Endothelial cell (in vitro differentiated cells): ENCODE measurements around the gene ERGIC1. TPM values are rescaled to one million over a fixed set of nuclear protein-coding genes. Genes with fewer than 3 reads are reported as not detected.

Experiments
- DNase-seq: peaks from one replicate; pipeline ENCODE4 v3.0.0; 2021; ENCODE audit warnings: low spot score
- H3K27ac Mint-ChIP-seq: one replicate; pipeline ENCODE4 v1.8.0; 2021; ENCODE audit warnings: mixed read lengths, inconsistent platforms; ENCODE audit not compliant: unreplicated experiment
- H3K27me3 Mint-ChIP-seq: one replicate; pipeline ENCODE4 v1.8.0; 2021; ENCODE audit warnings: mild to moderate bottlenecking, moderate library complexity, mixed read lengths, inconsistent platforms; ENCODE audit not compliant: unreplicated experiment
- H3K36me3 Mint-ChIP-seq: one replicate; pipeline ENCODE4 v1.8.0; 2021; ENCODE audit warnings: mild to moderate bottlenecking, low read depth, mixed read lengths, inconsistent platforms; ENCODE audit not compliant: unreplicated experiment
- H3K4me1 Mint-ChIP-seq: one replicate; pipeline ENCODE4 v1.8.0; 2021; ENCODE audit warnings: mild to moderate bottlenecking, mixed read lengths, inconsistent platforms; ENCODE audit not compliant: unreplicated experiment
- H3K4me3 Mint-ChIP-seq: one replicate; pipeline ENCODE4 v1.8.0; 2021; ENCODE audit warnings: mild to moderate bottlenecking, mixed read lengths, inconsistent platforms; ENCODE audit not compliant: unreplicated experiment
- H3K9me3 Mint-ChIP-seq: one replicate; pipeline ENCODE4 v1.8.0; 2021; ENCODE audit warnings: mixed read lengths, inconsistent platforms; ENCODE audit not compliant: unreplicated experiment
- CTCF ChIP-seq: fragments of 200-600 bp; sonication (generic); IDR thresholded peaks from one replicate; pipeline ENCODE4 v1.5.0; 2021; ENCODE audit warnings: antibody characterized with exemption; ENCODE audit not compliant: unreplicated experiment
- total RNA-seq: library from RNA; stranded (reverse); fragmentation: NEBNext Ultra II Directional; extraction: Animal tissue kit (Norgen Biotek cat#: 25700); gene quantifications from one replicate; pipeline ENCODE4 v1.2.1, GENCODE V29; 2021; ENCODE audit not compliant: unreplicated experiment

The ERGIC1 gene
- total RNA-seq, 1 donor from 2014 or later = 67.1 TPM

- peaks cover 10% of the 10 kb centered on the region for H3K4me1 Mint-ChIP-seq
- no peak overlapping the region for H3K4me3 Mint-ChIP-seq
- H3K9me3 Mint-ChIP-seq = no peaks in the 10 kb centered on the region
- H3K27me3 Mint-ChIP-seq = peaks cover 2% of the 10 kb centered on the region
- H3K27ac Mint-ChIP-seq = no peak overlapping the region
- no peaks in the 10 kb centered on the region for H3K36me3 Mint-ChIP-seq
- no peak for TF ChIP-seq CTCF
- DNase-seq = no peak
Observed at GRCh38 chr5:172816925-172817562, 17.0 kb upstream of the ERGIC1 start.

GRCh38 chr5:172817664-172818063 lies 16.4 kb upstream of the ERGIC1 start:
- Mint-ChIP-seq H3K27ac (no peak overlapping the region), H3K9me3 (no peaks in the 10 kb centered on the region), H3K4me3 (no peak overlapping the region), H3K36me3 (no peaks in the 10 kb centered on the region), H3K27me3 (peaks cover 2% of the 10 kb centered on the region), H3K4me1 (peaks cover 10% of the 10 kb centered on the region)
- DNase-seq = no peak
- TF ChIP-seq CTCF = no peak

- H3K9me3 Mint-ChIP-seq = no peaks in the 10 kb centered on the region
- peaks cover 10% of the 10 kb centered on the region for H3K4me1 Mint-ChIP-seq
- no peak for TF ChIP-seq CTCF
- H3K4me3 Mint-ChIP-seq = no peak overlapping the region
- DNase-seq = no peak
- no peaks in the 10 kb centered on the region for H3K36me3 Mint-ChIP-seq
- H3K27ac Mint-ChIP-seq = no peak overlapping the region
- peaks cover 2% of the 10 kb centered on the region for H3K27me3 Mint-ChIP-seq
Observed at GRCh38 chr5:172818081-172818480, 16.0 kb upstream of the ERGIC1 start.

- TF ChIP-seq CTCF = no peak
- Mint-ChIP-seq H3K36me3 (no peaks in the 10 kb centered on the region), H3K4me3 (no peak overlapping the region), H3K4me1 (peaks cover 10% of the 10 kb centered on the region), H3K27me3 (peaks cover 4% of the 10 kb centered on the region), H3K27ac (no peak overlapping the region), H3K9me3 (no peaks in the 10 kb centered on the region)
- no peak for DNase-seq
Observed at GRCh38 chr5:172819569-172819968, 14.5 kb upstream of the ERGIC1 start.

GRCh38 chr5:172820046-172820767 lies 13.8 kb upstream of the ERGIC1 start:
- DNase-seq = no peak
- Mint-ChIP-seq H3K36me3 (no peaks in the 10 kb centered on the region), H3K4me1 (peaks cover 10% of the 10 kb centered on the region), H3K4me3 (no peak overlapping the region), H3K27me3 (peaks cover 6% of the 10 kb centered on the region), H3K27ac (no peak overlapping the region), H3K9me3 (peaks cover 1% of the 10 kb centered on the region)
- TF ChIP-seq CTCF = no peak
